GM12873 (cell line): ENCODE measurements around the gene RPS29.

ENCODE experiments used
- CTCF ChIP-seq: IDR thresholded peaks from 2 replicates; pipeline ENCODE4 v1.5.1; 2012; ENCODE audit warnings: low read depth, mild to moderate bottlenecking, moderate library complexity, low read length, control low read depth; ENCODE audit not compliant: insufficient read depth; ENCODE audit errors: missing control alignments

RPS29 gene

DNA sequence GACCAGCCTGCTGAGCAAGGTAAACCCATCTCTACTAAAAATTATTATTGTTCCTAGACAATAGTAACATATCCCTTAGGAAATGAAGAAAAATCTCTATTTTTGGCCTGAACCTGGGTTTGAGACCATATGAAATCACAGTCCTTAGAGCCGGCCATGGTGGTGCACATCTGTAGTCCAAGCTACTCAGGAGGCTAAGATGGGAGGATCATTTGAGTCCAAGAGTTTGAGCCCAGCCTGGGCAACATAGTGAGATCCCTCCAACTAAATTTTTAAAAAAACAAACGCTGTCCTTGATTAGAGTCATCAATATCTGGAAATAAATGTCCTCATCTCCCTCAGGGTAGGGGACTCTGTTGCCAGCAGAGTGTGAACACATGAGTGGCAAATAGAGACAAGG, 34.6 kb downstream of the RPS29 start:
- no peak for TF ChIP-seq CTCF

- TF ChIP-seq CTCF = no peak
Measured at GRCh38 chr14:49550286-49551184, 35.6 kb downstream of the RPS29 start.

DNA sequence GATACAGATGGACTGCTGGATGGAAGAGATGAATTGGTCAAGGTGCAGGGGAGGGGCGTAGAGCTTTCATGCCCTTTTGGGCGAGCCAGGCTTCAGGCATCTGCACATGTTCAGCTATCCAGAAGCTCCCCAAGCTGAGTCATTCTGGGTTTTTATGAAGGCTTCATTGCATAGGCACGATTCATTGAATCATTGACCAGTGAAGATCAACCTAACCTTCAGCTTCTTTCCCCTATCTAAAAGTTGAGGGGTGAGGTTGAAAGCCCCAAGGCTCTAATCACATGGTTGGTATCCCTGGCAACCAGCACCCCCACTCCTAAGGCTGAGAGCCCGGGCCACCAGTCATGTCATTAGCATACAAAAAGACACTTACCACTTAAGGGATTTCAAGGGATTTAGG, 36.3 kb downstream of the RPS29 start:
- no peak for TF ChIP-seq CTCF

DNA sequence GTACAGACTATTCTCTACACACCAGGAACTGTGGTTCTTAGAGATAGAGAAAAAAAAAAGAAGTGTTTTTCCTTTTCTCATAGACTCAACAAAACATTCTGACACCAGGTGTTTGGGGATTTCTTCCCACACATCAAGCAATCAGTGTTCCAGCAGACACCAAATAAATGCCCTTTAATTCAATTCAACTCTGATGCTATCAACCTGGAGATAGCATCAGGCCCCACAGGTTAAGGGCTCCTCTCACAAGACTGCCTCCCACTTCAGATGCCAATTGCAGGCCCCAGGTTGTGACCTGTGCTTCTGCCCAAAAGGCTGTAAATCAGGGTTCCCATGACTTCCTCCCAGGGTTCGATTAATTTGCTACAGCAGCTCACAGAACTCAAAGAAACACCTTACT, 36.7 kb downstream of the RPS29 start:
- no peak for TF ChIP-seq CTCF

- TF ChIP-seq CTCF = no peak
Measured at GRCh38 chr14:49546766-49547165, 39.4 kb downstream of the RPS29 start.

DNA sequence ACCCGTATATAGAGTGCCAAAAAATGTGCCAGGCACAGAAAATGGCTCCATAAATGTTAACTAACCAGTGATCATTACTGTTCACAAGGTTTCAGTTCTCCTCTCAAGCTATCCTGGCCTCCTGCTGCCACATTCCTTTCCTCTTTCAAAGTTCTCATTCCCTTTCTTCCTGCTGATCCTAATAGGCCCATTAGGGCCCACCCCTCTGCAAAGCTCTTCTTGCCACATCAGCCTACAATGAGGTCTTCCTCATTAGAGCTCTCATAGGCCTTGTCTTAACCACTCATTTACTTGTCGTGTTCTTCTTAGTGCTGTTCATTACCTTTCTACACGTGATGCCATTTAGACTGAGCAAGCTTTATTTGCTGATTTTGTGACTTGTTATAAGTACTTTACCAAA, 40.5 kb downstream of the RPS29 start:
- no peak for TF ChIP-seq CTCF

DNA sequence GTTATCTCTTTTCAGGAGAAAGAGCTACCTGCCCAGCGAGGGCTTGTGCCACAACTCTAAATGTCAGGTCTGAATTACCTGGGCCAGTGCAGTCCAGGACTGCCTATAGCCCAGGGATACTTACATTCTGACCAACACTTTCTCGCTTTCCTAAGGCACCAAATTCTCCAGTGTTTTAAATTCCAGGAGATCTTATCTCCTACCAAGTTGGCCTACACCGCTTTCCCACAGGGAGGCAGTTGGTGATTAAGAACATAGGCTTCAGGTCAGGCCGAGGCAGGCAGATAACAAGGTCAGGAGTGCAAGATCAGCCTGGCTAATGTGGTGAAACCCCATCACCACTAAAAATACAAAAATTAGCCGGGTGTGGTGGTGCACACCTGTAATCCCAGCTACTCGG, 41.1 kb downstream of the RPS29 start:
- TF ChIP-seq CTCF = no peak

- no peak for TF ChIP-seq CTCF
Measured at GRCh38 chr14:49541049-49541448, 45.1 kb downstream of the RPS29 start.
